Stimulated activated CD8-positive, alpha-beta memory T cell treated with anti-CD3 and anti-CD28 coated beads, Interleukin-7, amount 100 ng/mL, for 48 hours (primary cell): ENCODE results near the gene KCNT1.

Experiments used
- DNase-seq, 2 donors: peaks; one replicate each; pipeline ENCODE4 v3.0.0-alpha.2; 2020; ENCODE audit warnings: low read depth in 1 of 2; ENCODE audit errors: extremely low read depth in 1 of 2

The KCNT1 gene

DNA sequence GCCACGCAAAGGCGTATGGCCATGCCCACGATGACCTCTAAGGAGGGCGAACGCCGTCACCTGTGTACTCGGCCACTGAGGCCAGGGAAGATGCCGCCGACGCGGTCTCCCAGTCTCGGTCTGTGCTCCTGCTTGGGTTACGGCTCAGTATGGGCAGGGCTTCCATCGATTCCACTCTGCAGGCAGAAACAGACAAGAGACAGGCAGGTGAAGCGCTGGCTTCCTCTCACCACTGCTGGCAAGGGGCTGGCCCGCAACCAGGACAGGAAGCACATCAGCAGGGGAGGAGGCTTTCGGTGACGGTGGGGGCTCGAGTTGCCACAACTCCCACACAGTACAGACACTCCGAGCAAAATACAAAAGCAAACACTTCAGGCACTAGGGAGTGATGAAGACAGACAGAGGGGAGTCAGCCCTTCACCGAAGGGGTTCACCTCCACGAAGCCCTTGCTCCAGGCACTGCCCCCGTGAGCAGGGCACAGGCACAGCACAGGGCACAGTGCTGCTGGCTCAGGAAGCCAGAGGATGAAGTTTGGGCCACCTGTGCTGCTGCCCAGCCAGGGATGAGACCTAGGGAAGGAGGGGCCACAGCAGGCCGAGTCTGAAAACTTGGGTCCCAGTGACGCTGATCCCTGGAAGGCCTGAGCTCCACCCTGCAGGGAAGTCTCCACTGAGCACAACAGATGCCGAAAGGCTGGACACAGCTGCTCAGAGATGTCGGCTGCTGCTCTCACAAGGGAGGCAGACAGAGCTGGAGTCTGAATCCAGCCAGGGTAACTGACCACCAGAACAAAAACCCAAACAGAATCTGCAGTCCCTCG, 114.1 kb downstream of the KCNT1 start:
- DNase-seq: peak in 1 of 2 donors; percentile 11

DNA sequence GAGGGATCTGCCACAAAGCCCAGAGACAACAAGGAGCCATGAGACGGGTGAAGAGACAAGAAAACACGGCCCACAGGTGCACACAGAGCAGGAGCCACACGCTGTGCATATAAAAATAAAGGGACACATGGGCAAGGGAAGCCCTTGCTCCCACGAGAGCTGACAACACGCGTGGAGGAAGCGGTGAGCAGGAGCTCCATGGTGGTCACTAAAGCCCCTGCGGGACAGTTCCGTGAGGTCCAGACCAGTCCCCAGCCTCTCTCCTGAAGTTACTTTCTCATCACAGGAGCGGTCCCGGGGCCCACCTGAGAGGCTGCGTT, 114.6 kb downstream of the KCNT1 start:
- DNase-seq: no peak

DNA sequence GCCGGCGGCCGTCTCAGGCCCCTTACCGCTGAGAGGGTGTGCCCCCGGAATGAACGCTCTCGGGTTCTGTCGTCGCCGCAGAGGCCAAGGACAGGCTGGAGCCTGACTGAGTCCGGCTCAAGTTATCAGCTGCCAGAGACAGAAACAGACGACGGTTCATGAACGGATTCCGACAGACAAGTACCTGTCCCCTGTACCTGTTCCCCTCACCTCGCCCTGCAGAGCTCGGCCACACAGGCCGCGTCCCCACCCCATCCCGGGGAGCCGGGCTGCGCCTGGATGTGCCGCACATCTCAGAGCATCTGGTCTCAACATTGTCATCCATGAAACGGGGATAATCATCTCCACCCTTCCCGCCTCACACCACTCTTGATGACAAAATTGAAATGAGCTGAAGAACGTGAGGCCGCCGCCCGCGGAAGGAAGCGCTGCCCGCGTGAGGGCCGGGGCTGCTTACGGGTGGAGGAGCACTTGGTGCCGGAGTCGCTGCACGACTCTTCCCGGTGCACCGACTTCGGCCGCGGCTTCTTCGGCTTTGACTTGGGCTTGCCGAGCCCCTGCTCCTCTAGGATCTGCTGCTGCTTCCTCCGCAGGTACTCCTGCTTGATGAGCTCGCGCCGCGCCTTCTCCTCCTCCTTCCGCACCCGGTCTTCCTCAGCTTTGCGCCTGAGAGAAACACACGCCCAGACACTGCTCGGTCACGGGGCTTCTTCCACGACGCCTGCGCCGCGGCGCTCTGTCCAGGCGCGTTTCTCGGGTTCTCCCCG, 116.1 kb downstream of the KCNT1 start:
- no peak for DNase-seq

DNA sequence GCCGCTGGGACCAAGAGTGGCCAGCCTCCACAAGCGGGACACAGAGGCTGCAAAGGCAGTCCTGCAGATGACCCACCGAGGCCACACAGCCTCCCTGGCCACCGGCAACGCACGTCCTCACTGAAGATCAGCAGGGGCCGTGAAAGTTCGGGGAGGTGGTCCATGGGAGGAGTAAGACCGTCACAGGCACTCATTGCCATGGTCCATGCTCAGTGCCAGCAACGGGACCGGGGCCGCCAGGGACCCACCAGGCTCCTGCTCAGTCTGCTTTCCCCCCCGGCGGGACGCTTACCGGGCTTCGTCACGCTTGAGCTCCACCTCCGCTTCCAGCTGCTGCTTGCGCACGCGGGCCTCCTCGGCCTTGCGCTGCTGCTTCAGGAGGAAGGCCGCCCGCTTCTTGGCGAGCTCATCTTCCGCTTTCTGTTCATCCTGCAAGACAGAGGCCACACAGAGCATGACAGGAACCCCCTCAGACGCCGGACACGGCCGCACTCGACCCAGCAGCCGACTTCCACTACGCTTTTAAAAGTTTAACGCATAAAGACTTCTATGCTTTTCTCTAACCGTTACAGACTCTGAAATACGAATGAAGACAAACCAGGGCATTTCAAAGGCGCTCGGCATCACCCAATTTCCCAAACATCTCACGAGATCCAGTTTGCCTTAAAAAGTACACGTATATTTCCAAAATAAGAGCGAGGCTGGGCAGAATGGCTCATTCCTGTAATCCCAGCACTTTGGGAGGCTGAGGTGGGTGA, 116.9 kb downstream of the KCNT1 start:
- no peak for DNase-seq

DNA sequence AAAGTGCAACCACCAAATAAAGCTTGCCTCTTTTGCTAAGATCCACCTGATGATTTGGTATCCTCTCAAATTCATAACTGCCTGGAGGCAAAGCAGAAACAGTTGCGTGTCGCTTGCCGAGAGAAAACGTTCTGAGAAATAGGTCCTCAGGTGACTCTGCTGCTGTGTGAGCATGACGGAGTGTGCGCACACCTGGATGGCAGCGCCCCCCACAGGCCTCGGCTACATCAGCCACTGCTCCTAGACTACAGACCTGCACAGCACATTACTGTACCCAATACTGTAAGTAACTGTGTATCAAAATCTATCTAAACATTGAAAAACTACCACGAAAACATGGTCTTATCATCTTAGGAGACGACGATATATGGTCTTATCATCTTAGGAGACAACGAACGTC, 117.9 kb downstream of the KCNT1 start:
- DNase-seq: no peak

DNA sequence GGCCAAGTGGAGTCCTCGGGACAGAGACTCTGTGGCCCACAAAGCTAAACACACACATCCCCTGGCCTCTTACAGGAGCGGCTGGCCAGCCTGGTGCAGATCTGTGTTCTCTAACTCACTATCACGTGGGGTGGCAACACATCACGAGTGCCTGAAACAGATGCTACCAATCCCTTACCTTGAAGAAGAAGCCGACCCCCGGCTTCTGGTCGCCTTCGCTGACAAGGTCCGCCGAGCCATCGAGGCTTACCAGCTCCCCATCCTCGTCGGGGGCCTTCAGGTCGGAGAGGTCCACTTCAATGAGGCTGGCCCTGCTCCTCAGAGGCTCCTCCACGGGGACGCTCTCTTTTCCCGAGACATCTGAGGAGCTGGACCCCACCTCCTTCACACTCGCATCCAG, 118.7 kb downstream of the KCNT1 start:
- DNase-seq: no peak

DNA sequence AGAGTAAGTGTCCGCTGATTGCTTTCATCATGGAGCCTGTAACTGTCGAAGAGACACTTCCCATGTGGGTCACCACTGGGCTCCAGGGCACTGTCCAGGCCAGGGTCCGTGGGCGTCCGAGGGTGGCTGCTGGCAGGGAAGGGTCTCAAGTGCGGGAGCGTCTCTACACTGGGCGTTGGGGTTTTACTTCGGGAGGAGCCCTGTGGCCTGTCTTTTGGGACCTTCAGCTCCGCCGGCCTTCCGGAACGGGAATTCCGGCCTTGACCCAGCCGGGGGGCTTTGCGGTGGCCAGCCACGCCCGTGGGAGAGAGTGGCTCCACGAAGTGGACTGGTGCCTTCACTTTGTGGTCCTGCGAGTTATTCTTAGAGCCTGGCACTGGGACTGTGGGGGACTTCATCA, 119.1 kb downstream of the KCNT1 start:
- no peak for DNase-seq

DNA sequence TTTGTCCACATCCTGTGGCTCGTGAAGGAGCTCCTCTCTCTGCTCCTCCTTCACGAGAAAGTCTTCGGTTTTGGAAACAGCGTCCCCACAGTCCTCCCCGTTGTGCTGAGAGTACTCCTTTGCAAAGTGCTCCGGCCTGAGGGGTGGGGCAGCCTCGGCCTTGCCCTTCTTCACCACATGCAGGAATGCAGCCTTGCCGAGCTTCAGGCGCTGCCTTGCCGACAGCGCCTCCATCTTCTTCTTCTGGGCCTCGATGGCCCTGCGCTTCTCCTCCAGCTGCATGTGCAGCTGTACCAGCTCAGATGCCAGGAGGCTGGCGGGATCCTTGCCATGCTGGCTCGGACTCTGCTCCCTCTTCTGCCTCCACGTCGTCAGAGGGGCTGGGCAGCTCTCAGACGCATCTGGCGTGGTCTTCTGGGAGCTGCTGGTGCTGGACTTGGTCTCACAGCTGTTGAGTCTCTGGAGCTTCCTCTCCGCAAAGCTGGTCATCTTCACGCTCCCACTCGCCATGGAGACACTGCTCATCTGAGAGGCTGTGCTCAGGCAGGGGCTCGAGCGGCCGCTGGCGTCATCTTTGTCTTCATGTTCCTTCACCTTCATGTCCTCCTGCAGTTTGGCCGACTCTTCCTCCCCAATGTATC, 119.9 kb downstream of the KCNT1 start:
- no peak for DNase-seq

DNA sequence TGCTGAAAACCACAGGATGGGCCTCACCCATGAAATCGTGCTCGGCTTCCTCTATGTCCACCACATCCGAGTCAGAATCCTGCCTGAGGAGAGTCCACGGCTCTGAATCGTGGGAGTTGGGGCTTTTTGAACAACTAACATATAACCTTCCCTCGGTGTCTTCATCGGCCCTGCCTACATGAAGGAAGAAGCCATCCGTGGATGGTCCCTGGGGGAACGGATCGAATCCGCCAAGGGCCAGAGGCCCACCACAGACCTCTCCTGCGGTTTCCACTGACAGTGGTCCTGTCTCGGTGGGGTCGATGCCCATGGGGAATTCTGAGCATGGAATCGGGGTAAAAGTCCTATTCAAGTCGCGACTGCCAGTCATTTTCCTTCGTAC, 120.4 kb downstream of the KCNT1 start:
- DNase-seq: no peak

DNA sequence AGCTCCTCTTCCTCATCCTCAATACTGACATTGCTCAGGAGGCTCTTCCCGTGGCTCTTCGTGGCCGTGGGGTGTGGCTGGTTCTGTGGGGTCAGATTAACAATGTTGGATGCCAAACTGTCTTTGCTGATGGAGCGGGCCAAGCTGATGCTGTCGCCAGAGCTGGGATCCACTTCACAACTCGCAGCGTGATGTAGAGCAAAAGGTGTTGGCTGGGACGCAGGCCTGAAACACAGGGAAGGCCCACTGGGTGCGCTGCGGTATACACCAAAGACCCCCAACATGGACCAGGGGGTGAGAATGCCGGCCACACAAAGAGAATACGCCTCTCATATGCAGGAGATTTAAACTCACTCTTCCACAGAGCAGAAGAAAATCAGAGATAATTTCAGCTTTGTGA, 121.1 kb downstream of the KCNT1 start:
- DNase-seq: no peak

DNA sequence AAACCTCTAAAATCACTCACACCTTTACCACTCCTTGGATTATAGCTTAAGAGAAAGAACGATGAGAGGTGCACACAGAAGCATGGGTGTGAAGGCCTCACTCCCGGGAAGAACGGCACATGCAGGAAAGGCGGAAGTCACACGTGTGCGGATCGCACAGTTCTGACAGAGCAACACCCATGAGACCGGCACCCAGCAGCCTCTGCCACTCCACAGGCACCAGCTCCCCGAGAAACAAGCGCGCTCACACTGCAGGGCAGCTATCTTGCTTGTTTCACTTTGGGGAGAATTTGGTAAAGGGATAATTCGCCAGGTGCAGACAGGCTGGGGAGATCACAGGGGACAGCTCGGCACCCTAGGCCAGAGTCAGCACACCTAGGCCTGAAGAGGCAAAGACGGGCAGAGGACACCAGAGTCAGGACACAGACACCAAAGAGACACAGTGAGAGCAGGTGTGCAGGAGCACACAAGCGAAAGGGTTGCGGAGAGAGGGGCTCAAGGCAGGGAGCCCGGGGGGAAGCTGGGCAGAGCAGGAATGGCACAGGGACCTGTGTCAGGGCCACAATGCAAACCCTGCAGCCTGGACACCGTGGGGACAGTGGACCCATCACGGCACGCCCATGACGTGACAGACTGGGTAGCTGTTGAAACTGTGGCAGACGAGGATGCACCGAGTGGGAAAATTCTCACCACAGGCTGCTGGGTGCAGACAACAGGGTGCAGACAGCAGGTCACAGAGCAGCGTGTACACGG, 123.6 kb downstream of the KCNT1 start:
- DNase-seq: no peak

DNA sequence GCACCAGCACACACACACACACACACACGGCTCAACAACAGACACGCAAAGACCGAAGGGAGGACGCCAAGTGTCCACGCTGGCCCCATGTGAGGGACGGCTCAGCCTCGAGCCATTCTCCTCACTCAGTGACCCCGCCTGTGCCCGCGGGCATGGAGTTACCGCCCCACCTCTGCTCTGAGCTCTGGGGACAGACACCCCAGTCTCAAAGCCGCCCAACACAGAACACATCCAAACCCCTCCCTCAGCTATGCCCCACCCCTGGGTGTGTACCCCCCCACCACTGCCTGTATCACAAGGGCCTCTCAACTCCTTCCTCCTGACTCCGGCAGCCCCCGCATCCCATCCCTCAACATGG, 124.2 kb downstream of the KCNT1 start:
- DNase-seq: no peak

DNA sequence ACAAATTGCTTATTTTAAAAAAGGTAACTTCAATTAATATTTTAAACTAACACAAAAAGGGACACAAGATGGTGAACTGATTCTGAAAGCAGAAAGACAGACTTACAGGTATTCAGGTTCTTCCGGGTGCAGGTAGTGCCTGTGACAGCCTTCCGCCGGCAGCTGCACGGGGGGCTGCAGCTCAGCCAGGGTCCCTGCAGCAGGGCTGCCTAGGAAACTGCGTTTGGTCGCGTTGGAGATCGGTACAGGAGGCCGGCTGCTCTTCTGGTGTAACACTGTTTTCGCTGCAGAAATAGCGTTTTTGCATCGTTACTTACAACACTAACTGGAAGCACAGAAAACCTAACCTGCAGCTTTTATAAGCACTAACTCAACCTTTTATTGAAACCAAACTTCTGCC, 125.3 kb downstream of the KCNT1 start:
- no peak for DNase-seq

DNA sequence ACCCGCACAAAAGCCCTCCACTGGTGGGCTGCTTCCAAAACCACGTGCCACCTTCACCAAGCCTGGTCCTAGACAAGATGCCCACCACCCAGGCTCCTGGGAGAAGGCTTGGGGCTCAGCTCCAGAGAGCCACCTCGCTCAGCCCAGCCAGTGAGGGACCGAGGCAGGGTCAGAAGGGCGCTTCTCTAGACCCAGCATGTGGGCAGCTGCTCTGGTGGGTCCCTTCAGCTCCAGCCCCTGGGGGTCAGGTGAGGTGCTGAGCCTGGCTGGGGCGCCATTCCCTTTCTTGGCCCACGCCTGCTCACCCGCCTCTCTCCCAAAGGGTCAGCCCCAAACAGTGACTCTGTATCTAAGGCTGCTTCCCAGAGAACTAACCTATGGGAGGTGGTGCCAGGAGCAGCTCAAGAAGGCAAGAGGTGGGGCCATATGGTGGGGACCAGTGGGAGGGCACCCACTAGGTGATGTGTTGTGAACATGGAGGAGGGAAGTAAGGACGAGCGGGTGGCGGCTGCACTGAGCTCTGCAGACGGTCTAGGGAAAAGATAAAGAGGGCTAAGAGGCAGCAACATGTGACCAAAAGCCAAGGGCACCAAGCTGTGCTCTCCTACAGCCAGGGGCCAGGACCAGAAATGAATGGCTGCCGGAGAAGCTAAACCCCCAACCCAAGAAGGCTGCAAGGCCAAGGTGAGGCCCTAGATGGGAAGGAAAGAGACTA, 126.0 kb downstream of the KCNT1 start:
- no peak for DNase-seq

DNA sequence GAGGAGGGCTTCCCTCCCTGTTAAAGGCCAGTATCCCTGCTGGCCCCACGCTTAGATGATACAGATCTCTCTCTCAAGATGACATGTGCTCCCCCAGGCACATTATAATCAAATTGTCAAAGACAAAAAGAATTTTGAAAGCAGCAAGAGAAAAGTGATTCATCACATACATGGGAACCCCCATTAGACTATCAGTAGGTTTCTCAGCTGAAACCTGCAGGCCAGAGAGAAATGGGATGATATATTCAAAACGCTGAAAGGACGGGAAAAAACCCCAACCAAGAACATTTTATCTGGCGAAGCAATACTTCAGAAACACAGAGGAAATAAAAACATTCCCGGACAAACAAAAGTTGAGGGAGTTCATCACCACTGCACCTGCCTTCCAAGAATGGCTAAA, 126.7 kb downstream of the KCNT1 start:
- DNase-seq: no peak

DNA sequence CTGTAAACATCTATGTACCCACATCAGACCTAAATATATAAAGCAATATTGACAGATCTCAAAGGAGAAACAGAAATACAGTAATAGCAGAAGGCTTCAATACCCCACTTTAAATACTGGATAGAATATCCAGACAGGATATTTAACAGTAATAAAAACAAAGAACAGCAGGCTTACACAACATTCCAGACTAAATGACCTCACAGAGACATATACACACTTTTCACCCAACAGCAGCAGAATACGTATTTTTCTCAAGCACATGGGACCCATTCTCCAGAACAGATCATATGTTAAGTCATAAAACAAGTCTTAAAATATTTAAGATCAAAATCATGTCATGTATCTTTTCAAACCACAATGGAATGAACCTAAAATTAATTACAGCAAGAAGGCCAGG, 128.5 kb downstream of the KCNT1 start:
- DNase-seq: no peak

DNA sequence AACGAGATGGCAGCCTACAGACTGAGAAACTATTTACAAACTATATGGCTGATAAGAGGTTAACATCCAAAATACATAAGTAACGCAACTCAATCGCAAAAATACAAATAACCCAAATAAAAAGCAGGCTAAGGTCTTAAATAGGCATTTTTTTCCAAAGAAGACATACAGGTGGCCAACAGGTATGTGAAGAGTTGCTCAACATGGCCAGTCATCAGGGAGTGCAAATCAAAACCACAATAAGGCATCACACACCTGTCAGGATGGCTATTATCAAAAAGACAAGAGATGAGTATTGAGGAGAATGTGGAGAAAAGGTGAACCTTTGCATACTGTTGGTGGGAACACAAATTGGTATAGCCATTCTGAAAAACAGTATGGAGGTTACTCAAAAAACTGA, 131.9 kb downstream of the KCNT1 start:
- no peak for DNase-seq

DNA sequence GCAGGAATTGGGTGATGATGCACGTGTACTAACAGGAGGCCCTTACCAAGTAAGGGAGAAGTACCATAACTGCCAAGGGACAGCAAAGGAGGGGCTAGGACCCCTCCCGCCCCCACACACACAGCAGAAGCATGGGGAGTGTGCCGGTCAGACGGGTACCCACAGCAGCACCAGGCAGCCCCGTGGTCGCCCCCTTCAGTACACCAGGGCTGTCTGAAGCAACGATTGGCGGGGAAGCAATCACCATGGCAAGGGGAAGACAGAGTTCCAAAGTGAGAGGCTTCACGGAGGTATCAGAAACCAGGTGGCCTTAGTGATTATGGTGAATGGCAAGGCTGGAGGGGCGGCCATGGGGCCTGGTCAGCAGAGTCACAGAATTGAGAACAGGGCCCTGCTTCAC, 133.1 kb downstream of the KCNT1 start:
- DNase-seq: no peak

DNA sequence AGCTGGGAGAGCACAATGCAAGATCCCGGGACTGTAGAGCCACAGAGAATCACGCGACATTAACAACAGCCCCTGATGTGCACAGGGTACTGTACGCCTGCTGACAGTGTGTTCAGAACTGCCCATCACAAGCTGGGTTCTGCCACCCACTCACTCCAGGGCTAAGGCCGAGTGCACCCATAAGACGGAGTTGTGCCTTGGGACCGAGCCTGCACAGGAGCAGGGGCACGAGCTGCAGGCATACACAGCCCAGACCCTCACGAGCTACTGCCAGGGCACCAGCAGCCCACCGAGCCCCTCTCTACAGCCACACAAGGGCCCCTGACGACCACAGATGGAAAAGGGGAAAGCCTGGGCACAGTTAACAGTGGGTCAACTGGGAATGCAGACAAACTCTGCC, 137.5 kb downstream of the KCNT1 start:
- no peak for DNase-seq

DNA sequence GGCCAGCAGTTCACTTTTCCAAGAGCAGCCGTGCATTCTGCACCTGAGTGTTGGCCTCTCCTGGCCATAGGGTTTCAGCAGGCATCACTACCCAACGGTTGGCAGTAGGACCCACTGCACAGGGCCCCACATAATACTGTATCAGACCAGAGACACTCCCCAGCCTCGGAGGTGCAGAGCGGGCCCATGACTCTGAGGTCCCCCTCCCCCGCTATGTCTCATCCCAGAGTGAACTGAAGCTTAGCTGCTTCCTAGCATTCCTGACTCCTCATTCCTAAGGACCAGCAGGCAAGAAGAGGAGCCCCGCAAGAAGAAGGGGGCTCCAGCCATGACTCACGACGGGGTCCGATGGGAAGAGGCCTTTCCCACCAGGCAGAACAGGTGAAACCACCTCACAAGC, 138.1 kb downstream of the KCNT1 start:
- no peak for DNase-seq
